Measurements from ENCODE around the gene DUSP18.
"Not testable (repeated sequence)": the region's sequence is repeated elsewhere in the genome, so short reads cannot be mapped to it uniquely, and the experiment has no call there.

The DUSP18 gene

GRCh38 chr22:30679895-30680690 is 12.4 kb upstream of the DUSP18 start:
- not testable (repeated sequence) for DNase-seq (ENCODE audit: extremely low read depth in 1 of 2, low read depth in 1 of 2)

GRCh38 chr22:30676565-30676964 is 8.9 kb upstream of the DUSP18 start:
- not testable (repeated sequence) for DNase-seq (ENCODE audit: extremely low read depth in 1 of 2, low read depth in 1 of 2)

- no peak for DNase-seq (ENCODE audit: extremely low read depth in 1 of 2, low read depth in 1 of 2)
These were observed 7.8 kb upstream of the DUSP18 start for GRCh38 chr22:30675436-30675835.

- no peak for DNase-seq (ENCODE audit: extremely low read depth in 1 of 2, low read depth in 1 of 2)
These were observed 6.8 kb upstream of the DUSP18 start for GRCh38 chr22:30674482-30674881.

GRCh38 chr22:30673136-30673535 is 5.5 kb upstream of the DUSP18 start:
- no peak for DNase-seq (ENCODE audit: extremely low read depth in 1 of 2, low read depth in 1 of 2)

GRCh38 chr22:30671071-30671470 is 3.4 kb upstream of the DUSP18 start:
- DNase-seq (ENCODE audit: extremely low read depth in 1 of 2, low read depth in 1 of 2), result no peak

GRCh38 chr22:30668386-30668710 is 673 bp upstream of the DUSP18 start:
- no peak for DNase-seq (ENCODE audit: extremely low read depth in 1 of 2, low read depth in 1 of 2)

- DNase-seq (ENCODE audit: extremely low read depth in 1 of 2, low read depth in 1 of 2), result no peak
These were observed 575 bp downstream of the DUSP18 start for GRCh38 chr22:30667107-30667493.

- no peak for DNase-seq (ENCODE audit: extremely low read depth in 1 of 2, low read depth in 1 of 2)
These were observed 1.9 kb downstream of the DUSP18 start for GRCh38 chr22:30665786-30666185.

GRCh38 chr22:30665266-30665665 is 2.4 kb downstream of the DUSP18 start:
- DNase-seq (ENCODE audit: extremely low read depth in 1 of 2, low read depth in 1 of 2), result no peak

- DNase-seq (ENCODE audit: extremely low read depth in 1 of 2, low read depth in 1 of 2), result no peak
These were observed 2.9 kb downstream of the DUSP18 start for GRCh38 chr22:30664798-30665197.

- no peak for DNase-seq (ENCODE audit: extremely low read depth in 1 of 2, low read depth in 1 of 2)
These were observed 5.6 kb downstream of the DUSP18 start for GRCh38 chr22:30662040-30662439.

- no peak for DNase-seq (ENCODE audit: extremely low read depth in 1 of 2, low read depth in 1 of 2)
These were observed 12.1 kb downstream of the DUSP18 start for GRCh38 chr22:30655532-30655931.

- no peak for DNase-seq (ENCODE audit: extremely low read depth in 1 of 2, low read depth in 1 of 2)
These were observed 13.3 kb downstream of the DUSP18 start for GRCh38 chr22:30654361-30654760.

- DNase-seq (ENCODE audit: extremely low read depth in 1 of 2, low read depth in 1 of 2), result no peak
These were observed 14.8 kb downstream of the DUSP18 start for GRCh38 chr22:30652852-30653251.

- DNase-seq (ENCODE audit: extremely low read depth in 1 of 2, low read depth in 1 of 2), result no peak
These were observed 17.1 kb downstream of the DUSP18 start for GRCh38 chr22:30650508-30651116.

GRCh38 chr22:30649430-30650007 is 18.2 kb downstream of the DUSP18 start:
- peak; percentile 45 to 63 for DNase-seq (ENCODE audit: extremely low read depth in 1 of 2, low read depth in 1 of 2)

GRCh38 chr22:30648825-30649224 is 18.9 kb downstream of the DUSP18 start:
- DNase-seq (ENCODE audit: extremely low read depth in 1 of 2, low read depth in 1 of 2), result no peak

GRCh38 chr22:30647536-30647935 is 20.1 kb downstream of the DUSP18 start:
- DNase-seq (ENCODE audit: extremely low read depth in 1 of 2, low read depth in 1 of 2), result no peak

GRCh38 chr22:30646518-30647160 is 21.0 kb downstream of the DUSP18 start:
- DNase-seq (ENCODE audit: extremely low read depth in 1 of 2, low read depth in 1 of 2), result no peak

- no peak for DNase-seq (ENCODE audit: extremely low read depth in 1 of 2, low read depth in 1 of 2)
These were observed 24.4 kb downstream of the DUSP18 start for GRCh38 chr22:30643055-30643875.
